AG09309 (cell line): ENCODE results near the gene TMEM158.

Source experiments
- DNase-seq: peaks from one replicate; pipeline ENCODE4 v3.0.0-alpha.2; 2010; ENCODE audit warnings: low read depth
- H3K4me3 ChIP-seq: 2 replicates; pipeline ENCODE4 v1.5.1; 2011; ENCODE audit warnings: mild to moderate bottlenecking, low read depth, low read length, moderate library complexity; ENCODE audit not compliant: control insufficient read depth
- TF ChIP-seq, protein P1 (sequence below): IDR thresholded peaks from 2 replicates; pipeline ENCODE4 v1.5.1; 2011; ENCODE audit warnings: mild to moderate bottlenecking, low read depth, low read length, inconsistent platforms; ENCODE audit not compliant: insufficient read depth, control insufficient read depth; ENCODE audit errors: missing control alignments

Gene TMEM158

DNA sequence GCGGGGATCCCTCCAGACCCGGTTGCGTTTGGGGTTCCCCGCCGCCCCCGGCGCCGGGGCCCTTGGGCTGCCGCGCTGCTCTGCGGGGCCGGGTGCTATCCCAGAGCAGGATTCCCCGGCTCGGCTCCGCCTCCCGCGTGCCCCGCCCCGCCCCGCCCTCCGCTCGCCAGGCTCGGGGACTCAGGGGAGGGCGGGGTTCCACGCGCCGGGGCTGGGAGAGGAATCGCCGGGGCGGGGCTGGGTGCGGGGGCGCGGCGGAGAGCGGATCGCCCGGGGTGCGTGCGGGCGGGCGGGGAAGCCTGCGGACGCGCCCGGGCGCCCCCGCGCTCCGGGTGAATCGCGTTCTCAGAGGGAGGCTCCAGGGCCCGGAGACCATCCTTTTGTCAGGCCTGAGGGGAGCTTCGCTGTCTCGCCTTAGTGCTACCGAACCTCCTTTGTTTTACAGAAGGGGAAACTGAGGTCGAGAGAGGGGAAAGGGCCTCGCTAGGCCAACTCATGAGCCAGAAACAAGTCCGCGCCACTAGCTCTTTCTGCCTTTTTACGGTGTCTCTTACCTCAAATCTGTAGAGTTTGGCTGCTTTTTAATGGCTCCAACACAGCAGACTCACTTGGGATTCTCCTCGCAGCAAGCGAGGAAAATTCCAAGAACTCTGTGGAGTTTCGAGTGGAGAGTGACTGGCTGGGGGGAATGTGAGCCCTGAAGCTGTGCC is at the start of gene TMEM158:
TMEM158 (minus strand) TSS at position 82 of the 710 bp plus-strand sequence. CDS start 260 bp downstream, outside the sequence.
- no peak for DNase-seq
- TF ChIP-seq, protein P1, sequence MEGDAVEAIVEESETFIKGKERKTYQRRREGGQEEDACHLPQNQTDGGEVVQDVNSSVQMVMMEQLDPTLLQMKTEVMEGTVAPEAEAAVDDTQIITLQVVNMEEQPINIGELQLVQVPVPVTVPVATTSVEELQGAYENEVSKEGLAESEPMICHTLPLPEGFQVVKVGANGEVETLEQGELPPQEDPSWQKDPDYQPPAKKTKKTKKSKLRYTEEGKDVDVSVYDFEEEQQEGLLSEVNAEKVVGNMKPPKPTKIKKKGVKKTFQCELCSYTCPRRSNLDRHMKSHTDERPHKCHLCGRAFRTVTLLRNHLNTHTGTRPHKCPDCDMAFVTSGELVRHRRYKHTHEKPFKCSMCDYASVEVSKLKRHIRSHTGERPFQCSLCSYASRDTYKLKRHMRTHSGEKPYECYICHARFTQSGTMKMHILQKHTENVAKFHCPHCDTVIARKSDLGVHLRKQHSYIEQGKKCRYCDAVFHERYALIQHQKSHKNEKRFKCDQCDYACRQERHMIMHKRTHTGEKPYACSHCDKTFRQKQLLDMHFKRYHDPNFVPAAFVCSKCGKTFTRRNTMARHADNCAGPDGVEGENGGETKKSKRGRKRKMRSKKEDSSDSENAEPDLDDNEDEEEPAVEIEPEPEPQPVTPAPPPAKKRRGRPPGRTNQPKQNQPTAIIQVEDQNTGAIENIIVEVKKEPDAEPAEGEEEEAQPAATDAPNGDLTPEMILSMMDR: no peak
- H3K4me3 ChIP-seq: peak within 1 kb of the TSS; percentile 52

DNA sequence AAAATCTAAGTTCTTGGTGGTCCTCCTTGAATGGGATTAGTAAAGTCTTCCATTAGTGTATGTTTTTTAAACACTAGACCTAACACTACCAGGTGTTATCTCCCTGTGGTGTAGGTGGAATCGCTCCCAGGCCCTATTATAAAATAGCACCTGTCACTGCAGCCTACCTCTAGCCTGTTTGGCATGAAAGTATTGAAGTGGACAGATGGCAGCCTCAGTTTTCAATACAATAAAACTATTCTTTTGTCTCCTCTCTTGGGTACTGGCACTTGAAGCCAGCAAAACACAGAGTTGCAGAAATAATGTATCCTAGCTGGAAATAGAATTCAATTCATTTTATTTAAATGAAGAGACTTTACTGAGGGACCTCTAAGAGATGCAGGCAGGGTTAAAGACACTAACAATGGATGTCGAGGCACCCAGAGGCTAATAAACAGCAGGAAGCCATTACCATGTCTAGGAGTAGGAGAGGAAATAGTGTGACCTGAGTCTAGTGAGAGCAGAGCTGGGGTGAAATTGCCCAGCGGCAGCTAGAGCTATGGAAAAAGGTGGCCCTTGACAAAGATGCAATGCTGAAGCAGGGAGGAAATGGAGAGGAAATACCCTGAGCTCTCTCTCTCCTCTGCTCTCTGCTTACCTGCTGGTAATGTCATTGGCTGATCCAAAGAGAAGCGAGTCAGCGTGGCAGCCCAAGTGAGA is 49.1 kb upstream of the TMEM158 start:
- TF ChIP-seq, protein P1: no peak
- no peak for DNase-seq
- H3K4me3 ChIP-seq: no peak overlapping the region

DNA sequence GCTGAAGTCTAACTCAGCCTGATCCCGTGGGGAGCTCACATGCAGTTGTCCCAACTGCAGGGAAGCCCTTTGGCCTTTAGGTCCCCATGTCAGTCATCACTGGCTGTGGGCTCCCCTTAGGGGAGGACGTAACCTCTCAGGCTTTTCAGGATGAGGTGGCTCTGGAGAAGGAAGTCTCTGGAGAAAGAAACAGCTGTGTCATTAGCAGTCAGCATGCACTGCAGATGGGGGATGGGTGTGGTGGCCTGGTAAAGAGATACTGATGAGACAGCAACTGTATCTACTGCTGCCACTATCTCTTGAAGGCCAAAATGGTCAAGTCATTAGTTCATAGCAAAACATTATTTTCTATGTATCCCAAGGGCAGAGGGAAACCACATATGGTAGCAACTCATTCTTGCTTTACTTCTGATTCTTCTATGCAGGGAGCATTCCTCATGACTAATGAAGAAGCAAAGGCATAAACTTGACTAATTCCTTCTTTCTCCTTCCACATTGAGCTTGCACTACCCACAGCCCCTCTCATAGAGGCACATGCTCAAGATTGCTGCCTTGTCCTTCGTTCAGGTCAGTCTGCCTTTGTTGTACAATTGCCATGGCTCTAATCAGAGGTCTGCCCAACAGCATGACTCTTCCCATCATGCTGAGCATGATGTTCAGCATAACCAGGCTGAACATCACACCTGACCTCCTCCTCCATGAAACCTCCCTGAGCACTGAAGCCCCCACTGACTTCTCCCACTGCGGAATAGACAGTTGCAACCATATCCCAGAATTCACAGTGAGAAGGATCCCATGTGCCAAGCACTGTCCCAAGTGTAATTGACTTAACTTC is 47.8 kb upstream of the TMEM158 start:
- no peak for DNase-seq
- TF ChIP-seq, protein P1: no peak
- H3K4me3 ChIP-seq: no peak overlapping the region

DNA sequence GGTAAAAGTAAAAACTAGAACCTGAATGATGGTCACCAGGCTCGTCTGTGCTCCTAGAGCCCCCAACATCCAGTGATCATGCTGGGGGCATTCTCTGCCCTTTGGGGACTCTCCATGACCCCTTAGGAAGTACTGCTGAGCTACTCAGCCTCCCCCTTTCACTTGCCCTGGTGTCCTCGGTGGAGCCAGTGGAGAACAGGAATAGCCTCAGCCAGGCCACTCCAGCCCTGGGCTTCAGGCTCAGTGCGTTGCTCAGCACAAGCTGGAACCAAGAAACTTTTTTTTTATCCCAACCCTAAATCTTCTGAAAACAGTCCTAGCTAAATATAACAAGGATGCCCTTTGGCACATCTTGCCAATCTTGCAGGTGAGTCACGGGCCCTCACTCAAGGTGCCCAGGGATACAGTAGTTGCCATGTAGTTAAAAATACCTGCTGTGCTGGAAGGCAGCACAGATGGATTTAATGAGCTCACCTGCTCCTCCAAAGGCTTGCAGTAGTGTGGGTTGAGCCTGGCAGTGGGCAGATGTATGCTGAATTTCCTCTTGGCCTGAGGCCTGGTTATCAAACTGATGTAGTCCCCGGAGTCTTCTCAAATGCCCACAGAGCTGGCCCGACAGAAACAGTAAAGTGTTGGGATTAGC is 46.9 kb upstream of the TMEM158 start:
- no peak overlapping the region for H3K4me3 ChIP-seq
- TF ChIP-seq, protein P1: no peak
- no peak for DNase-seq

DNA sequence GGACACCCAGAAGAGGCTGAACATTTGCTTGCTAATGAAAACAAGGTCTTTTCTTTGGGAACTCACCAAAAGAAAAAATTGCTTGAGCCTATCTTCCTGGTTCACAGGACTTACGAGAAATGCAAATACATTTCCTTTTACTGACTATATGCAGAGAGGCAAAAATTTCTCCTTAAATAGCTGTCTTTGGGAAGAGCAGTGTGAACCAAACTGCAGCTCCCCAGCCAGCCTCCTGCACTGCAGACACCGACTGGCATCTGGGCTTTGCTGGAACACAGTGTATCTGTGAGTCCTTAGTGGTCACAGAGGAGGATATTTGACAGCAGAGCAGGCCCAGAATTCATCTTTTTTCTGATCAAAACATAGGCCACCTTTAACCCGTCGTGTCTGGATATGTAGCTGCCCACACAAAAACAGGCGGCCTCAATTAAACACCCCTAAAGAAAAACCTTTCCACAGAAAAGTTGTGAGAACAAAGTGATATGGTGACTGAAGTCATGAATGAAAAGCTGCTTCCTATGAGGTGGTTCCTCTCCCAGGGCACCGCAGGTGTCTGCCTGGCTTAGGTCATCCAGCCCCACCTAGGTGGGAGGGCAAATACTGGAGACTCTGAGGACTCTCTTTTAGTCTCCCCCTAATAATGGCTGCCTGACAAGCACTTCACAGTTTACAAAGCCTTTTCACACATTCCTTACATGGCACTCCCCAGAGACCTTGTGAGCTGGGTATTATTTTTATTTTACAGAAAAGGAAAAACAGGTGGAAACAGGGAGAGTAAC is 46.1 kb upstream of the TMEM158 start:
- TF ChIP-seq, protein P1: no peak
- DNase-seq: no peak
- no peak overlapping the region for H3K4me3 ChIP-seq
